ENCODE data around the gene SMPD4.
"Not testable (repeated sequence)": the region's sequence is repeated elsewhere in the genome, so short reads cannot be mapped to it uniquely, and the experiment has no call there.

GRCh38 chr2:130162486-130162885 is 18.9 kb downstream of the SMPD4 start:
- TF ChIP-seq CTCF, POLR2A, POLR2AphosphoS5 (IDR thresholded peaks at IDR 0.05): not testable (repeated sequence)

Measured in breast epithelium (tissue), 3 donors.